Stimulated activated CD8-positive, alpha-beta memory T cell treated with anti-CD3 and anti-CD28 coated beads, Interleukin-7, amount 100 ng/mL, for 48 hours (primary cell): ENCODE results near the gene MYH9.
"Not testable (repeated sequence)": the region's sequence is repeated elsewhere in the genome, so short reads cannot be mapped to it uniquely, and the experiment has no call there.

Source experiments
- DNase-seq, 2 donors: peaks; one replicate each; pipeline ENCODE4 v3.0.0-alpha.2; 2020; ENCODE audit warnings: low read depth in 1 of 2; ENCODE audit errors: extremely low read depth in 1 of 2

Gene MYH9

DNA sequence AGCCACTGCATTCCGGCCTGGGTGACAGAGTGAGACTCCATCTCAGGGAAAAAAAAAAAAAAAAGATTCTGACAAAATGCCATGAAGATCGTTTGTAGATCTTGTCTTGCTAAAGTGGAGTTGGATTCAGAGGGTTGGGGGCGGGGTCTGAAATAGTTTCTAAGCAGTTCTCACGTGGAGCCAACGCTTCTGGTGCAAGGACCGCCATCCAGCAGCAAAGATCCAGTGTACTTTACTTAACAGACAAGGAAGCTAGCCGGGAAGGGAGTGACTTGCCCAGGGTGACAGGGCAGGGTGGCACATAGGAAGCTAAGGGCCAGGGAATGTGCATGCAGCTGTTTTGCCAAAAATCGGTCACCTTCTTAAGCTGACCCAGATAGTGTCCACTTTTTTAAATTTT, 107.4 kb downstream of the MYH9 start:
- no peak for DNase-seq

DNA sequence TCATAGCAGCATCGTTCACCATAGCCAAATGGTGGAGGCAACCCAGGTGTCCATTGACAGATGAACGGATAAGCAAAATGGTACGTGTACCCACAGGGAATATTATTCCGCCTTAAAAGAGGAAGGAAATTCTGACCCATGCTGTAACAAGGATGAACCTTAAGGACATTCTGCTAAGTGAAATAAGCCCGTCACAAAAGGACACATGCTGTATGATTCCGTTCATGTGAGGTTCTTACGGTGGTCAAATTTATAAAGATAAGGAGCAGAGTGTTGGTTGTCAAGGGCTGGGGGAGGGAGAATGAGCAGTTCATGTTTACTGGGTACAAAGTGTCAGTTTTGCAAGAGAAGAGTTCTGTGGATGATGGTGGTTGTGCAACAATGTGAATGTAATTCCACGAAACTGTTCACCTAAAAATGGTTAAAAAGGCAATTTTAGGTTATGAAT, 108.5 kb downstream of the MYH9 start:
- no peak for DNase-seq

DNA sequence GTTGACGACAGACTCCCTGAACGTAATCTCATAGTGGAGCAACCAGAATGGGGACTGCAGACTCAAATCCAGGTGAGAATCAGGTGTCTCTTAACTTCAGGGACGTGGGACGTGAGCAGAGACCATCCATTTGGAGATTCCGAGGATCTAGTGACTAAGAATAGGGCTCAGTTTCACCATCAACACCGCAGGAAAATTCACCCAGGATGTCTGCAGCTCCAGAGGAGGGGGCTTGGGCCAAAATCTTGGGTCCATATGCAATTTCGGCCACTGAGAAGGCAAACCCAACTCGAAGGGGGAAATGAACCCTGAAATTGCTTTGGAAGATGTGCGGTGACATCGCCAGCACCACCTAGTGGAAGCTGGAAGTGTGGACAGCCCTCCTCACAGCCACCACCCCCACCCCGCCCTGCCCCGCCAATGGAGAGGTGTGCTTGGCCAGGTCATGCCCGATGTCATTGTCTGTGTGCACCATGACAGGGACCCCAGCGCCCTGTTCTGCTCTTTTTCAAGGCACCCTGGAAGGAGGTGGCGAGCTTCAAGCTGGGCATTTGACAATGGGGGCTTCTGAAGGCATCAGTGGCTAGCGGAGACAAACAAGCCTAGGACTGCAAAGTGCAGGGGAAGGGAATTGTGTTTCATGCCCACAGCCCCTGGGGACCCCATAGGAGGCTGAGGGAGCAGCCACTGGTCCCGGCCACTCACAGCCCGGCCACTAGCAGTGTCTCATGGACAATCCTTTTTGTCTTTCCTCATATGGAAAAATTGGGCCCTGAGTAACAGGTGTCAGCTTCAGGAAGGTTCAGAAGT, 110.1 kb downstream of the MYH9 start:
- DNase-seq, result peak; percentile 39 to 48

DNA sequence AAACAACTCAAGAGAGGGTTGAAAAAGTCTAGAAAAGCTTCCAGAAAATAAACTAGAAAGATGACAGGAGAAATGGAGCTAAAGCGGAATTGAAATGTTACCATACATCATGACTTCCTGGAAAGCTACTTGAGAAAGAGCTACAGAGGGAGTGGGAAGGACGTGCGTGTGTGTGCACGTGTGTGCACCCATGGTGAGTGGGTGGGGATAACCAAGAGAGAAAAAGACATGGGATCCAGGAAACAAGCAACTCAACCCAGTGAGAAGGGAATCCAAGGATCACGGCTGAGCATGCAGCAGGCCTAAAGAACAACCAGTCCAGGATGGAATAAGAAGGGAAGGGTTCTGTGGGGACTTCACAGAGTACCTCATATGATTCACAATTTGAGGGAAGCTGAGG, 113.2 kb downstream of the MYH9 start:
- DNase-seq, result no peak

DNA sequence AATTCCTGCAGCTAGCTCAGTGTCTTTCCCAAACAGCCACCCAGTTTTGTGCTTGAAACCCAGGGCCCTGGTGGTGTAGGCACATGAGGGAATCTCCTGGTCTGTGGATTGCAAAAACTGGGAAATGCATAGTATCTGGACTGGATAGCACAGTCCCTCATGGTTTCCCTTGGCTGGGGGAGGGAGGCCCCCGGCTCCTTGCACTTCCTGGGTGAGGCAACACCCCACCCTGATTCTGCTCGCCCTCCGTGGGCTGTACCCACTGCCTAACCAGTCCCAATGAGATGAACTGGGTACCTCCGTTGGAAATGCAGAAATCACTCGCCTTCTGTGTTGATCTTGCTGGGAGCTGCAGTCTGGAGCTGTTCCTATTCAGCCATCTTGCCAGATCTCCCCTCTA, 115.8 kb downstream of the MYH9 start:
- DNase-seq, result not testable (repeated sequence)

DNA sequence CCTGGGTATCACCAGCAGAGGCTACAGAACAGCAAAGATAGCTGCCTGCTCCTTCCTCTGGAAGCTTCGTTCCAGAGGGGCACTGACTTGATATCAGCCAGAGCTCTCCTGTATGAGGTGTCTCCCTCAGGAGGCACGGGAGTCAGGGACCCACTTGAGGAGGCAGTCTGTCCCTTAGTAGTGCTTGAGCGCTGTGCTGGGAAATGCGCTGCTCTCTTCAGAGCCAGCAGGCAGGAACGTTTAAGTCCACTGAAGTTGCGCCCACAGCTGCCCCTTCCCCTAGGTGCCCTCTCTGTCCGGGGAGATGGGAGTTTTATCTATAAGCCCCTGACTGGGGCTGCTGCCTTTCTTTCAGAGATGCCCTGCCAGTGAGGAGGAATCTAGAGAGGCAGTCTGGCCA, 116.5 kb downstream of the MYH9 start:
- DNase-seq, result not testable (repeated sequence)

DNA sequence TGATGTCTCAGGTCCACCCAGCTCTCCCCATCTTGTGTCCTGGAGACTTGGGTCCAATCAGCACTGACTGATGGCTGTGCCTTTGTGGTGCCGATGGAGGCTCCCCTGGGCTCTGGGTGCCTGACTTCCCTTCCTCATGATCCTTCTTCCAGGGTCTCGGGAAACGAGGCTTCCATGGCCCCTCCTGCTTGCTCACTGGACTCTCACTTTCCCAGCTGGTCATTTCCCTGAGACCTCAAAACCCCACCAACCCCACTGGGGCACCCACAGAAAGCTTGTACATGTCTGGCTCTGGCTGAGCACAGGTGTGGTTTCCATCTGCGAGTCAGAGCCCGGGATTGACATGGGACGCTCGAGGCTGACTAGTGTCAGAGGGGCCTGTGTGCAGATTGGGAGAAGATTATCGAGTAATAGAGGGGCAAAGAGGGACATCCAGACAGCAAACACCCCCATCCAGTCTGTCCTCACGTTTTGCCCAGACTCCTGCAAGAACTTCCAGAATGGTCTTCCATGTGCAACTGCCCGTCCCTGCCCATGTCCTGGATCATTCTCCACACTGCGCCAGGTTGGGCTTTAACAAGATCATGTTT, 119.8 kb downstream of the MYH9 start:
- no peak for DNase-seq

DNA sequence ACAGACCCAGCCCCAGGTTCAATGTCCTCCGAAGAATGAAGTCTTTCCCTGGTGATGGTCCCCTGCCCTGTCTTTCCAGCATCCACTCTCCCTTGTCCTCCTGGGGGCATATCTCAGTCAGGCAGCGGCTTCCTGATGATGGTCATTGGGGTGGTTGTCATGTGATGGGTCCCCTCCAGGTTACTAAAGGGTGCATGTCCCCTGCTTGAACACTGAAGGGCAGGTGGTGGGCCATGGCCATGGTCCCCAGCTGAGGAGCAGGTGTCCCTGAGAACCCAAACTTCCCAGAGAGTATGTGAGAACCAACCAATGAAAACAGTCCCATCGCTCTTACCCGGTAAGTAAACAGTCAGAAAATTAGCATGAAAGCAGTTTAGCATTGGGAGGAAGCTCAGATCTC, 120.7 kb downstream of the MYH9 start:
- DNase-seq, result no peak

DNA sequence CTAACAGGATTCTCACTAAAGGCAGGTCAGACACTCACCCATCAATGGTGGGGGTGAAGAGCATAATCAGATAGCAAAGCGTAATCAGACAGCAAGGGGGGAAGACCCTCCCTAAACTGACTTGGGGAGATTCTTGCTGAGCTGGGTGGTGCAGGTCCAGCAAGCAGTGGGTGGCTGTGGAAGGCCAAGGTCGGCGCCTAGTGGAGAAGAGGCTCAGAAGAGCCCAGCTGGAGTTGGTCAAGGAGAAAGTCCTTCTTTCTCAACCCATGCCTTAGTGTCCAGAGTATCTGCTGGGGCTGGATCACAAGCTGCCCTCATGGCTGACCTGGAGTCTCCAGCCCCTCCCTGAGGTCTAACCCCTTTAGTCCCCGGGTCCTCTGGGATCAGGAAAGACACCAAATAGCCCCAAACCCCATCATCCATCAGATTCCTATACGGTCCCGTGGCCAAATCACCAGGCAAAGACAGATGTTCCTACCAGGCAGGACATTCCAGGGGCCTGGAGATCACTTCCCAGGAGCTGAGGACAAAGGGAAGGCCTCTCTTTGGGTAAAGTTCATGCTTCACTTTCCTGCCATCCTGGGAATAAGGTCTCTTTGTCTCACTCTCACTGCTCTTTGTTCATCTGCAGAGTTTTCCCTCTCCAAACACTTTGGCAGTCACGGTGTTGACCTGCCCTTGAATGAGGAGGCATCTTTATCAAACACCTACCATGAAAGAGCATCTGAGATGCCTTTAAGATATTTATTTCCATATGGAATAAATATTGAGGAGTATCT, 123.7 kb downstream of the MYH9 start:
- not testable (repeated sequence) for DNase-seq

DNA sequence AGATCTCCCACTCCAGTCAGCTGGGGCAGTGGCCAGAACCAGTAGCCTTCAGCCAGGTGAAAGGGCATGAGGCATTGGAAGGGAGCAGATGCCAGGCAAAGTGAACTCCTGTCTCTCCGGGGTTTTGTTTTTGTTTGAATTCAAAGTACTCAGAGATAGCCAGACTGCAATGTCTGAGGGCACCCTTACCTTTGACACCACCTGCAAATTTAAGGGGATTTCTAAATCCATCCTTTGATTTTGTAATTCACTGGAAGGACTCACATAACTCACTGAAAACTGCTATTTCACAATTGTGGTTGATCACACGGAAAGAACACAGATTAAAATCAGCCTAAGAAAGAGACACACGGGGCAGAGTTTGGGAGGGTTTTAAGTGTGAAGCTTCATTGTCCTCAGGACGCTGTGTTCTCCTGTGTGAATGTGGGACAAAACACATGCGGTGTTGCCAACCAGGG, 124.5 kb downstream of the MYH9 start:
- not testable (repeated sequence) for DNase-seq

DNA sequence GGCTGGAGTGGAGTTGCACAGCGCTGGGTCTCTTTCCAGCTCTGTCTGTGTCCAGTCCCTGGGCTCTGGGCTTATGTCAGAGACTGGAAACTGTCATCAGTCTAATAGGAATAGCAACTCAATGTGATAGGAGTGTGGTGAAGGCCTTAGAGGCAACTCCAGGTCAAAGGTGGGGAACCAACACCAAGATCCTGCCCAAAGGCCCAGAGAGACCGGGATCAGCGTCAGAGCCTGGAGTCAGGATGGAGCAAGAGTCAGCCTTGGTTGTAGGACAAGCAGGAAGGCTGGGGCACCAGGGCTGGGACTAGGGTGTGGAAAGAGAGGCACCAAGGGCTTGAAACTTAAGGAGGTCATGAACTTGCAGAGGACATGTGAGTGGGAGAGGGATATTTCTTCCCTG, 125.5 kb downstream of the MYH9 start:
- DNase-seq, result not testable (repeated sequence)

DNA sequence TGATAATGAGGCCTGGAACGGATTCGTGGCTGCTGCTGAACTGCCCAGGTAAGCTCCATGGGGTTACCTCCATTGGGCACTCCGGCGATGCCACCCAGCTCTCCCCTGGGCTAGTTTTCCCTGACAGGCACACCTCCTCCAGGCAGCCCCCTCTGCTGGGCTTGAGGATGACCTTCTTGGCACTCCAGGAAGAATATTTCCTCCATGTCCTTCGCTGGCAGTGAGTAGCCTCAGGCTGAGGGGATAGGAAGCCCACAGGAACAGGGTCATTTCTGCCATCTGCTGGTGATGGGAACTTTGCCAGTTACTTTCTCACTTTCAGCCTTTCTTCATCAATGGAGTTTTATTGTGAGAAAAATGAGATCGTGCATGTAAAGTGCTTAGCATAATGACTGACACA, 126.1 kb downstream of the MYH9 start:
- DNase-seq, result not testable (repeated sequence)

DNA sequence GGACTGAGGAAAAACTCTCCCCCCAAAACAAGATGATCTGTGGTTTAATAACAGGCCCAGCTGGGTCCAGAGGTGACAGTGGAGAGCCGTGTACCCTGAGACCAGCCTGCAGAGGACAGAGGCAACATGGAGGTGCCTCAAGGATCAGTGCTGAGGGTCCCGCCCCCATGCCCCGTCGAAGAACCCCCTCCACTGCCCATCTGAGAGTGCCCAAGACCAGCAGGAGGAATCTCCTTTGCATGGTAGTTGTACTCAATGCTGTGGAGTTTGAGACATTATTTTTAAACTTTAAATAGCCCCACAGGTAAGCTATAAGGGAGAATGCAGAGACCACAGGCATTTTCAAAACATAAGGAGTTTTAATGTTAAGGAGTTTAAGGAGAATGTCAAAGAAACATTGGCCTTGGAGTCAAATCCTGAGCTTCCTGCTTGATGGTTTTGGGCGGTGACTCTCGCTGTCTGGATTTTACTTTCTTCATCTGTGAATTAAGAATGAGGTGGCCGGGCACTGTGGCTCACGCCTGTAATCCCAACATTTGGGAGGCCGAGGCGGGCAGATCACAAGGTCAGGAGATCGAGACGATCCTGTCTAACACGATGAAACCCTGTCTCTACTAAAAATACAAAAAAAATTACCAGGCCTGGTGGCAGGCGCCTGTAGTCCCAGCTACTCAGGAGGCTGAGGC, 128.0 kb downstream of the MYH9 start:
- no peak for DNase-seq

DNA sequence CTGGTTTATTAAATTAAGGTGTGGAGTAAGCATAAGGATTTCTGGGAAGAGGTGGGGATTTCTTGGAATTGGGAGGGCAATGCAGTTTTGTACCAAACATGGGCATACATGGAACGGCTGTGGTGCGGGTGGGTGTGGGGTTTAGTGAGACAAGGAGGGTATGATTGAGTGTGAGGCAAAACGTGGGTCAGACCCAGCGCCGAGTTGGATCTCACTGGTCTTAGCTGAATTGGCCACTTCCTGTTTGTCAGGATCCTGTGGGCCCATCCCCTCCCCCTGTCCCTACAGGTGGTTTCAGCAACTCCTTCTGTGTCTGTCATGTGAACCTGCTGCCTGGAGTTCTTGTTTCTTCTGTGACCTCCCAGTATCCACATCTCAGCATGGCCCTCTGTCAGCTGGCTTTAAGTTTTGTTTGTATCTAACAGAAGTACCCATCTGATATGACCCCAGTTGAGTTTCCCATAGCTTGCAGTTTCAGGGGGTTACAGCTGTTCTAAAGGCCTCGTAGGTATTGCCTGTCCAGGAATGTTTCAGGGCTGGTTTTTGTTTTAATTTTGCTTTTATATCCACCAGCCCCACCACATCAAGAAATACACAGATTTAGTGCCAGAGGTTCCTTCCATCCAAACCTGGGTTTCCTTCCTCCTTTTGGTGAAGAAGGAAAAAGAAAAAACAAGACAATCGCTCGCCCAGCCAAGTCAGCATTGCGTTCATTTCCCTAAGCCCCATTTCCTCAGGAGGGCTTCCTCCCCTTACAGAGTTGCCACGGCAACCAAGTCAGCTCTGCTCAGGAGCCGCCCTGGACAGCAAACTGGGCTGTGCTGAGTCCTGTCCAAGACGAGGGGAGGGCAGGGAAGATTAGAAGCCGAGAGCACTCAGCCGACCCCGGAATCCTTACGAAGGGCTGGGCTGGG, 128.8 kb downstream of the MYH9 start:
- peak in 1 of 2 donors; percentile 50 for DNase-seq

DNA sequence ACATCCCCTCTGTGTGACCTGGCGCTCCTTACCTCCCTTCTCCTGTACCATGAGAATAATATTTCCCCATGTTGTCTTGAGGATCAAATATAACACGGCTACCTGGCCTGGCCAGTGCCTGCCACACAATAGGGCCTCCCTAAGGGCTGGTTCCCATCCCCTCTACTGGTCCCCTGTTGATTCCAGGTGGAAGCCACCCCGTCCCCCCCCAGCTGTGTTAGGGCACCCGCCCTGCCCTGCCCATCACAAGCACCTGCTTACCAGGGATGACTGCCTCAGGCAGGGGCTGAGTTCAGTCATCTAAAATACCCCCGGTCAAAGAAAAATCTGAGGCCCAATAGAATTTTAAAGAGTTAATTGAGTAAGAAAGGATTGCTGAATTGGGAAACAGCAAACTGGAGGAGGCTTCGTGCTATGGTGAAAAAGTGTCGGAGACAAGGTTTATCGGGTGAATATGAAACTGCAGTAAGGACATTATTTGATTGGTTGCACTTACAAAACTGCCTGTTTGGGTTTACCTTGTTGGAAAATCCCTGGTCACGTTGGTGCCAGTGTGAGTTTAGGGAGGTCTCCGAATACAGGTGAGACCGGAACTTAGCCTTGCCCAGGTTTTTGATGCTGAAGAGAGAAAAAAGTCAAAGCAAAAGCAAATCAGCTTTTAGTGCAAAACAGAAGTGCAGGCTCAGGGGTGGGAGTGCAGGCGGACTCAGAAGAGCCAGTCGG, 129.7 kb downstream of the MYH9 start:
- no peak for DNase-seq

DNA sequence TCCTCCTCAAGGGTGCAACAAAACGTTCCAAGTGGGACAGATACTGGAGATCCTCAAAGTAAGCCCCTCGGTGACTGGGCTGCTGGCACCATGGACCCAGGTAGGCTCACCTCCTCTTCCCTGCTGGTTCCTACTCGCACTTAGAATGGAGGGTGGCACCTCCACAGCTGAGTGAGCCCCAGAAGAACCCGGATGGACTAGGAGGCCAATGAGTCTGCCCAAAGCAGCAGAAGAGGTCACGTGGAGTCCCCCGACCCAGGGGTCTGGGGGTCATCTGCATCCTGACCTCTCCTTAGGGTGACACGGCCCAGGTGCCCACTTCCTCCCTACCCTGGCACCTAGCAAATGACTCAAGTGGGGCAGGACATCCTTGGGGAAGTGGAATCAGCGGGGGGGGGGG, 130.5 kb downstream of the MYH9 start:
- DNase-seq, result no peak

DNA sequence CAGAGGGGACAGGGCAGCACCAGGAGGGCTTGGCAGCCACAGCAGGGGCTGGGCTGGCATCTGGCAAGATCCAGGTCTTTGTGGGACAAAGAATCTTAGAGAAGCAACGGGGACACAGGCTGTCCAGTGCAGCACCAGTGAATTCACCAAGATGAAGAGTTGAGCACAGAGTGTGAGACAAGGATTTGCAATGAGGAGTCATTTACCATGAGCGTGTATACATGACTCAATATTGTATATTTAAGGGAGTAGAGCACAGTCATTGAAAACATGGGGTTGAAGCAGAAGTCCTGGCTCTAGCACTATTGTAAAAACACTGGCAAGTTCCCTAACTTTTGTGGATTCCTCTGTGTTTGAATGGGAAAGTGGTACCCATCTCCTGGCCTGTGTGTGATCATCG, 131.3 kb downstream of the MYH9 start:
- DNase-seq, result no peak

DNA sequence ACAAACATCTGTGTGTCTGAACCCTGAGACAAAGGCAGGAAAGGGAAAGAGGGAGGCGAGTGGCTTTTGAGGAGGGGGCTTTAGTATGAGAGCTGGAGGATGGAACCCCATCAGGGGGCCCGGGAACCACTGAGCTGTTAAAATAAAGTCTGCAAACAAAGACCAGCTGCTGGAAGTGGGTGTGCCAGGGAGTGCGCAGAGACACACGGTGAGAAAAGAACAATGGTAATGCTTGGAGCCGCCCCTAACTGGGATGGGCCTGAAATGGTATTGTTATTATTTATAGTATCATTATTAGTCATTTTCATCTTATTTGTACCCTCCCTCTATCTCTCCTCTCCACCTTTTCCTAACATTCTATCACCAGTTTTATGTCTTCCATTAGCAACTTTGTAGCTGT, 132.2 kb downstream of the MYH9 start:
- not testable (repeated sequence) for DNase-seq
